Hematopoietic multipotent progenitor cell treated with erythropoietin and hydrocortisone succinate and interleukin-3 and kit ligand, for 4 days (in vitro differentiated cells): Measurements from ENCODE around the gene COPRS.
A peak's percentile ranks its signal among the peaks of the same experiment; 100 is the strongest.

Experiments used
- DNase-seq: peaks from one replicate; pipeline ENCODE4 v3.0.0-alpha.2; 2015

Gene COPRS, protein sequence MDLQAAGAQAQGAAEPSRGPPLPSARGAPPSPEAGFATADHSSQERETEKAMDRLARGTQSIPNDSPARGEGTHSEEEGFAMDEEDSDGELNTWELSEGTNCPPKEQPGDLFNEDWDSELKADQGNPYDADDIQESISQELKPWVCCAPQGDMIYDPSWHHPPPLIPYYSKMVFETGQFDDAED

DNA sequence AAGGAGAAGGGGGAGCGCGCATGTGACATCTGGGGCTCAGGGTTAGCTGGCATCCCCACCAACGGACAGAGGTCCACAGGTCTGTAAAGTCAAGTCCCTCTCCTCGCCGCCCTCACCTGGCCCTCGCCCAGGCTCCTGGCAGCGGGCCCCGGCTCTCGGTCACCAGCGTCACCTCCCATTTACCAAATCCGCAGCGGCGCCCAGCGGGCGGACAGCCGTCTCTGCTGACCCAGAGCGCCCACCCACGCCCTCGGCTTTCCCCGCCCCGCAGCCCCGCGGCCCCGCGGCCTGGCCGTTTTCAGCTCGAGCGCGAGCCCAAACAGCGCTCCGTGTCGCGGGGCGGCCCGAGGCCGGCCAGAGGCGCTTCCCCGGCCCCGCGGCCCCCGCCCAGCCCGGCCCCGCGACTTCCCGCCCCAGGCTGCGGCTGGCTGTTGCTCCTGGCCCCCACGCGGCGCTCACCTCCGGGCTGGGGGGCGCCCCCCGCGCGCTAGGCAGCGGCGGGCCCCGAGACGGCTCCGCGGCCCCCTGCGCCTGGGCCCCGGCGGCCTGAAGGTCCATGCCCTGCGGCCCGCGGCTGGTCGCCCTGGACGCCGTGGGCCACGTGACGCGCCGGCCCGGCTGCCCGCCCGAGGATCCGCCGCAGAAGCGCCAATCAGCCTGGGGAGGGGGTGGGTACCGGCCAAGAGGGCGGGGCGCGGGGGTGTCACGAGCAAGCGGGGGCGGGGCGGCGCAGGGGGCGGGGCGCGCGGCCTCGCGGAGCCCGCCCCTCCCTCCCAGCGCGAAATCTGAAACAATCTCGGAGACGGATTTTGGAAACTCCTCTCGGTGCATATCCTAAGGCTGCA, at the start of gene COPRS:
COPRS (minus strand) TSS at position 603 of the 845 bp plus-strand sequence; CDS start at position 558, 45 bp downstream.
- peak; percentile 94 for DNase-seq

DNA sequence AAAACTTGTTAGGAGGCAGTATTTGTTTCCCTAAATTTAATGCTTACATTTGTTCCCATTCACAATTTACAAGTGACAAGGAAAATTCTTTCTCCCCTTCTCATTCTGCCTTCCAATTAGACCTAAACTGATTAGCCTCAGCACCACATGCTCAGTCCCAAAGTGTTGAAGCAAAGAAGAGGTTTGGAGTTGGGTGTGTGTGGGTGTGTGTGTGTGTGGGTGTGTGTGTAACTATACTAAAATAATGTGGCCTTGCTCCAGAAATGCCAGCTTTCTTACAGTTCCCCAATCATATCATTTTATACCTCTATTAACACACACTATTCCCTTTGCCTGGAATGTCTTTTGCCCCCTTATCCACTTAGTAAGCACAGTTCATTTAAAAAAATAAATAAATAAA, 49.3 kb upstream of the COPRS start:
- peak; percentile 24 for DNase-seq

DNA sequence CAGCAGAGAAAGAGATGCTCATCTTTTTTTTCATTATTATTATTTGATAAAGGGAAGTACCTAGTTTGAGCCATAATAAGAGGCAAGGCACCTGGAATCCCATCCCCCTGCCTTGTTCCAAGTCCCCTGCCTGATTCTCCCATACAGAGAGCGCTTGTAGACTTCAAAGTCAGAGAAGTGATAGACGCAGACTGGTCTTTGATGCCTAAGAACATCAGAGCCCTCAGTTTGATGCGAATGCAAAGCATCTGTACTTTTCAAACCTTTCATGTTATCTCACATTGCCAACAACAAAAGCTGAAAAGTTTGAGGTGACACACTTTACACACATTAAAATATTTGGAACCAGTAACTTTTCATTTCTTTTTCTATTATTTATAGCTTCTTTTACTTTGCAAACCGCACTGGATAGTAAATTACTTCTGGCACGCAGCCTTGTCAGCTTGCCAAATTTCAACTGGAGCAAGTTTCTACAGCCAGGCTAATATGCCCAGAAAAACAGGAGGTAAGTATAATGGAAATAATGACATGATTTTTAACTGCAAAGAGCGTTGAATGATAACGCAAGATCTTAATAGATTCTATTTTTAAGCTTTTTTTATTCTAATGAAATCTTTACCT, 48.4 kb upstream of the COPRS start:
- DNase-seq = peak; percentile 73

DNA sequence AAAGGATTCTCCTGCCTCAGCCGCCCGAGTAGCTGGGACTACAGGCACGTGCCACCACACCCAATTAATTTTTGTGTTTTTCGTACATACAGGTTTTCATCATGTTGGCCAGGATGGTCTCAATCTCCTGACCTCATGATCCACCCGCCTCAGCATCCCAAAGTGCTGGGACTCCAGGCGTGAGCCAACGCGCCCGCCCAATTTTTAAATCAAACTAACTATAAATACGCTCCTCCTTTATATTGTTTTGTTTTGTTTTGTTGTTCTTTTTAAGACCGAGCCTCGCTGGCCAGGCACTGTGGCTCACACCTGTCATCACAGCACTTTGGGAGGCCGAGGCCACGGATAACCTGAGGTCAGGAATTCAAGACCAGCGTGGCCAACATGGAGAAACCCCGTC, 44.4 kb upstream of the COPRS start:
- DNase-seq = no peak

DNA sequence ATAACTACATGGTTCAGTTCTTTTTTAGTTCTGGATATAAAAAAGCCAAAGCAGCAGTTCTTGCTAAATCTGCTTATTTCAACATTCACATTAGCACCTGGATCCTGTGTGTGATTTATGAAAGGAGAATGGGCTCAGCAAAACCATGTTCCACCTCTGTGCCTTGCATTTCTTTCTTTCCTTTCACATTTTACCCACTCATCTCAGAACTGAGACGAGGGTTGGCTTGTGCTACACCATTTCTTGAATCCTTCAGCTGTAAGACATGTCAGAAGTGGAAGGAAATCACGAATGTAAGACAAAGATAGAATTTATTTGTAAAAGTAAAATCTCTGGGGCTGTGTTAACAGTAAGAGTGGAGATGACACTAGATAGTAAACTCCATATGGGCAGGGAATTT, 43.6 kb upstream of the COPRS start:
- no peak for DNase-seq

DNA sequence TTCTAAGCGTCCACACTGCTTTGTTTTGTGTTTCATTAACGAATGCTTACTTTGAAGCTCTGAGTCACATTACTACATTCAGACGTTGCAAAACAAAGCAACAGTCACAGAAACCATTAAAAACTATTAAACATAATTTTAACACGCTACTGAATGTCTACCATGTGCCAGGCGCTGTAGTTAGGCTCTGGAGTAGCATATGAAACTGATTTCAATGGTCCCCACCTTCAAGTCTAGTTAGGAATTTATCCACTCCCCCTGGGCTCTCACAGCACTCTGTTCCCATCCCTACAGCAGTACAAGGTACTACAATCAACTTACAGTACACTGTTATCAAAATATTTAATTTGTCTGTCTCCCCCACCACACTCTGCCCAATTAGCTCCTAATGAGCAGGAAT, 41.8 kb upstream of the COPRS start:
- DNase-seq = peak; percentile 50

DNA sequence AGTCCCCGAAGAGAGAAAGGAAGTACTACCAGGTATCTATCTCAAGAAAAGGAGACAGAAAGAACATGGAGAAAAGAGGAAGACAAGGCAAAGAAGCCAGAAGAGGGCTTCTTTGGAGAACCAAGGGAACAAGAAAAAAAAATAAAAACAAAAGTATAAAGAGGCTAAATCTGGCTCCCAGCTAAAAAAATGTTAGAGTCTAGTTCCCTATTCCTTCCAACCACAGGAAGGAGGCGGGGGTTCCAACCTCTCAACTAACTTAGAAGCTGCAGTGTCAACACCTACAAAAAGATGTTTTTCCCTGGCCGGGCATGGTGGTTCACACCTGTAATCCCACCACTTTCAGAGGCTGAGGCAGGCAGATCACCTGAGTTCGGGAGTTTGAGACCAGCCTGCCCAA, 29.1 kb upstream of the COPRS start:
- DNase-seq = peak; percentile 80

DNA sequence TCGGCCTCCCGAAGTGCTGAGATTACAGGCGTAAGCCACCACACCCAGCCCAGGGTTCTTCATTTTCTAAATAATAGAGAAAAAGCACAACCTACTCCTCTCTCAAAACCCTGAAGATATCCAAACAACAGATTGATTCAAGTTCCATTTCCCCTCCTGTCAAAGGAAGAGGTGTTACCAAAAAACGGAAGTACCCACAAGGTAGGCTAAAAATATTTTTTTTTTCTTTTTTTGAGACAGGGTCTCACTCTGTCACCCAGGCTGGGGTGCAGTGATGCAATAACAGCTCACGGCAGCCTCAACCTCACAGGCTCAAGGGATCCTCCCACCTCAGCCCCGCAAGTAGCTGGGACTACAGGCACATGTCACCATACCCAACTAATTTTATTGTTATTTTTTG, 23.5 kb upstream of the COPRS start:
- no peak for DNase-seq

DNA sequence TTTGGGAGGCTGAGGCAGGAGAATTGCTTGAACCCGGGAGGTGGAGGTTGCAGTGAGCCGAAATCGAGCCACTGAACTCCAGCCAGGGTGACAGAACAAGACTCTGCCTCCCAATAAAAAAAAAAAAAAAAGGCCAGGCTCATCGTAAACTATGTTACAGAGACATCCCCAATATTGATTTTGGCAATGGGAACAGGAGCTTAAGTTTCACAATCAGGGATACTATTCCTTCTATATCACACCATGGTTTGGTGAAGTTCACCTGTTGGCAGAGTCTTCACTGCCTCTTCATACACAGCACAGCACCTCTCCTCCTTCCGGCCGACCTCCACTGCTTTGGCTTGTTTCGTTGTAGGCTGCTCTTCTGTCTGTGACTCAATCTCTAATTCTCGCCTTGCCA, 21.3 kb upstream of the COPRS start:
- no peak for DNase-seq

DNA sequence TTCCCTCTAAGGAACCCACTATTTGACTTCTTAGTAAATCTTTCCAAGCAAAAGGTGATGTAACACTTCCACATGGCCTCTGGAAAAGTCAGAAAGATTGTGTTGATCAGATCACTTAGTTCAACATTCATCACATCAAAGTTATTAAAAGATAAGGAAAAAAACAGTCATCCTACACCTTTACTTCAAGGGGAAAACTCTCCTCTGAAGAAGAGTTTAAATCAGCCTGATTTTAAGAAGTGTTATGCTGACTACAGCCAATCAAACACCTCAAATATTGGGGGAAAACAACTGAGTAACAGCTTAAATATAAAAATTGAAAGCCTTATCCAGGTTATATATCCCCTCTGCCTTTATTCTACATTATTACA, 19.6 kb upstream of the COPRS start:
- no peak for DNase-seq

DNA sequence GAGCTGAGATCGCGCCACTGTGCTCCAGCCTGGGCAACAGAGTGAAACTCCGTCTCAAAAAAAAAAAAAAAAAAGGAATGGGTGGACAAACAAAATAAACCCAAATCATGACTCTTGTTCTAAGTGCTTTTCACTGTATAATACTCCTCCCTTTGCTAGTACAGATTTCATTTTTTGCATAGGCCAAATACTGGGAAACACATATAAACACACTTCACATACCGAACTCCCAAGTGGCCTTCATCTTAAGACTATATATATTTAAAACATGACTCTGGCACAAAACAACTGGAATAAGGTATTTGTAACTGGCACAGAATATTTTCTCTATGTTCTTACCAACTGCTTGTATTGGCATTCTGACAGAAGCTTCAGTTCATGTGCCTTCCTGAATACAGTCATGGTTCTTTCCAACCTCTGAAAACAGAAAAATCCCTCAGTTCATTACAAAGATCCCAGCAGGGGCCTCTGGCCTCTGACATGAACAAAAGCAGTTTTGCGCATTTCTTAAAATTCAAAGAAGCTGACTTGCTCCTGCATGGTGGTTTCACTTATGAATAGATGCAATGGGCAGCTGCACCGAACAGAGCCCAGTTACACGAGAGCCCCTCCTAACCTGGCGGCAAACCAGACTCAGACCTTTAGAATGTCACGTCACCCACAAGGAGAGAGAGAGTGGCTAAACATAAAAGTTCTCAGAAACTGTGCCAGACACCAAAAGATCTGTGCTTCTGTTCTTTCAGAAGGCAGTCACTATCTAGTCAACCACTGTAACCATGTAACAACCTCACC, 19.1 kb upstream of the COPRS start:
- no peak for DNase-seq

DNA sequence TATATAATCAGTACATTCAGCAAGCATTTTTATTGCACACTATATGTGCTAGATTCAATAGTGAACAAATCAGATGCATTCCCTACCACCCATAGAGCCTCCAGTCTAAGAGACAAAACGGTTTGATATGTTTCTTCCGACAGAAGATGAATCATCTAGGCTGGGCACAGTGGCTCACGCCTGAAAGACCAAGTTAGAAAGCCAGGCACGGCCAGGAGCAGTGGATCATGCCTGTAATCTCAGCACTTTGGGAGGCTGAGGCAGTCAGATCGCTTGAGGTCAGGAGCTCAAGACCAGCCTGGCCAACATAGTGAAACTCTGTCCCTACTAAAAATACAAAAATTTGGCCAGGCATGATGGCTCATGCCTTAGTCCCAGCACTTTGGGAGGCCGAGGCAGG, 18.3 kb upstream of the COPRS start:
- no peak for DNase-seq

DNA sequence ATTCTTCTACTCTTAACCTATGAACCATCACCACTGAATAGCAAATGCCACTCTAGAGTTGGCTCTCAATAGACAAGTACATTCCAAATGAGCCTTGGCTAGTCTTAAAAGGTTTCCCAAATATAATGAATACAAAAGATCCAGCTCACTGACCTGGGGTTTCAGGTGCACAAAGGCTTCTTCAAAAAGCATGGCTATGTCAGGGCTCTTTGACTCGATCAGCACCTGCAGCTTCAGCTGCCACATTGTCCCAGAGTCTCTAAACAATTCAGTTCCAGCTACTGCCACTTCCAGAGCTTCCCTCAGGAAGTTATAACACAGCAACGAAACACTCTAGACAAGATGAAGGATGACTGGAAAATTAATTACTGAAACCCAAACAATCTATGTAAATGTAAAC, 16.0 kb upstream of the COPRS start:
- no peak for DNase-seq

DNA sequence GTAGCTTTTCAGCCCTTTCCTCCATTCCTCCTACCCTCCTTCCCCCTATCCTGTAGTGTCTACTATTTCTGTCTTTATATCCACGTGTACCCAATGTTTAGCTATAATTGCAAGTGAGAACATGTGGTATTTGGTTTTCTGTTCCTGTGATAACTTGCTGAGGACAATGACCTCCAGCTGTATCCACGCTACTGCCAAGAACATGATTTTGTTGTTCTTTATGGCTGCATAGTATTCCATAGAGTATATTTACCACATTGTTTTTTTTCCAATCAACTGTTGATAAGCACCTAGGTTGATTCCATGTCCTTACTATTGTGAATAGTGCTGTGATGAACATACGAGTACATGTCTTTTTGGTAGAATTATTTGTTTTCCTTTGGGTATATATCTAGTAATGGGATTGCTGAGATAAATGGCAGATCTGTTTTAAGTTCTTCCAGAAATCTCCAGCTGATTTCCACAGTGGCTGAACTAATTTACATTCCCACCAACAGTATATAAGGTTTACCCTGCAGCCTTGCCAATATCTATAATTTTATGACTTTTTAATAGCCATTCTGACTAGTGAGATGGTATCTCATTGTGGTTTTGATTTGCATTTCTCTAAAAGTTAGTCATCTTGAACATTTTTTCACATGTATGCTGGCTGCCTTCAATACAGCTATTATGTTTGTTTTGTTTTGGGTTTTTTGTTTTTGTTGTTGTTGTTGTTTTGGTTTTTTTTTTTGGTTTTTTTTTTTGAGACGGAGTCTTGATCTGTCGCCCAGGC, 10.9 kb upstream of the COPRS start:
- DNase-seq = no peak

DNA sequence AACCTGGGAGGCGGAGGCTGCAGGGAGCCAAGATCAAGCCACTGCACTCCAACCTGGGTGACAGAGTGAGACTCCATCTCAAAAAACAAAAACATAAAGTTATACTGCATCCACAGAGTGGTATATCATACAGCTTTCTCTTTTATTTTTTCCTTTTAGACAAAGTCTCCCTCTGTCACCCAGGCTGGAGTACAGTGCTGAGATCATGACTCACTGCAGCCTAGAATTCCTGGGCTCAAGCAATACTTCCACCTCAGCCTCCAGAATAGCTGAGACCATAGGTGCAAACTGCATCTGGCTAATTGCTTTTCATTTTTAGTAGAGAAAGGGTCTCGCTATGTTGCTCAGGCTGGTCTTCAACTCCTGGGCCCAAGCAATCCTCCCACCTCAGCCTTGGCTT, 10.0 kb upstream of the COPRS start:
- DNase-seq = no peak

DNA sequence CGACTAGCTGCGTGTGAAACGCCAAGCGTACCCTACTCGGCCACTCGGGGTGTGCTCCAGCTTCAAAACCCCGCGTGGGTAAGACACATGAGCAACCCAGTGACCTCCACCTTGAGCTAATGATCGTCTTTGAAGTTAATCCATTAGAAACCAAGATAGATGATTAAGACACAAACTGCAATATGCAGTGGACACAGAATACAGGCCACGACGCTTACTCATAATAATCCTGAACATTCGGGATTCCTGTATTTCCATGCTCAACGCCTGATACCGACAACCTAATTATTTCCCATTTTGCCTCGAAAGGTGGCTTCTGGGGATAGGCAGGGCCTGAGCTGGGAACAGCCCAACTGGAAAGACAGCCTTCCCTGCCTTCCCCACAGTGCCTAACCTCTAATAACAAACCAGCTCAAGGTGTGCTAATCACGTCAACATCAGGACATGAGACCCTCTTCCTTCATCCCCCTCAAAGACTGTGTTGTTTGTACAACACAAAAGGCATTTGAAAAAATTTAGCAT, 504 bp upstream of the COPRS start:
- DNase-seq = no peak

DNA sequence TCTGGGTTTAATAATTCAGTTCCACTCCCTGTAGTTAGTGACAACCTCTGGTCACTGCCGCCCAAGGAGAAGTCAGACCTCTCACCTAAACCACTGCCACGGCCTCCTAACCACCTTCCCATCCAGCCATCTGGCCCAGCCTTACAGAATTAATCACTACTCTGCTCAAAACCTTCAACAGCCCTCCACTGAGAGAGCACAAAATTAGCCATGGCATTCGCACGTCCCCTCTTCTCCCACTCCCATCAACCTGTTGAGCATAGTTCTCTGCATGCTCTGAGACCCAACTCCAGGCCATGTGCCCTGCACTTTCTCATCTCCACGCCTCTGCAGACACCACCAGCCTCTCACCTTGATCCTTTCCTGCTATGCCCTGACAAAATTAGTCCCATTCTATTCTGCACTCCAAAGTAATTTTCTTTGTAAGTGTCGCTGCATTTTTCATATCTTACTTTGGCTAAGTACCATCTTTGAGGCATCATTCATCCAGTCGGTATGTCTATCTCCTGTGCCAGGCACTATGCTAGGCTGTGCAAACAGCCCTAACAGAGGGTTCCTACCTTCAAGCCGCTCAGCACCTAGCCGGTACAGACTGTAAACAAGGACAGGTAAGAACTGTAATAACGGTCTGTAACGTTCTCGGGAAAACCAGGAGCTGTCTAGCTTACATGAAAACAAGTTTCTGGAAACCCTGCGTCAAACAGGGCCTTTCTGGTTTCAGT, 963 bp downstream of the COPRS start:
- peak; percentile 35 for DNase-seq

DNA sequence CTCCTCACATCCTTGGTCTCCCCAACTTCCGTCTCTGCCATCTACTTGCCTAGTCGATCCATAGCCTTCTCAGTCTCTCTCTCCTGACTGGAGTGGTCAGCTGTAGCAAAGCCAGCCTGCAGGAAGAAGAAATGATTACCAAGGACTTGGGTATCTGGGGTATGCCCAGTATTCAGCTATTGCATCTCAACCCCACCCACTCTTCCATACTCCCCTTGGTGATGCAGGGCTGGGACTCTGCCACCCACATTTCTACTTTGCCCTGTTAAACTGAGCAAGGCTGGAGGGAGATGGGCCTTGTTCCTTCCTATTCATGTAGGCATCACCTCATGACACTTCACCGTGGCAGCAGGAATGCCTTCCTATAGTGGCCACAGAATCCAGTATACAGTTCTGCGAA, 2.3 kb downstream of the COPRS start:
- DNase-seq = no peak

DNA sequence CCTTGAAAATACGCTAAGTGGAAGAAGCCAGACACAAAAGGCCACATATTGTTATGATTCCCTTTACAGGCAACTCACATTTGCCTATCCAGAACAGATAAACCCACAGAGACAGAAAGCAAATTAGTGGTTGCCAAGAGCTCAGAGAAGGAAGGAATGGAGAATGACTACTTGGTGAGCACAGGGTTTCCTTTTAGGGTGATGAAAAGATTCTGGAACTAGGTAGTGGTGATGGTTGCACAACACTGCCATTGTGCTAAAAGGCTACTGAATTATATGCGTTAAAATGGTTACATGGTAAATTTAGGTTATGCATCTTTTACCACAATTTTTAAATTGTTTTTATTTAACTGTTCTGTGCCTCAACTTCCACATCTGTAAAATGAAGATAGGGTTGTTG, 4.4 kb downstream of the COPRS start:
- peak; percentile 16 for DNase-seq

DNA sequence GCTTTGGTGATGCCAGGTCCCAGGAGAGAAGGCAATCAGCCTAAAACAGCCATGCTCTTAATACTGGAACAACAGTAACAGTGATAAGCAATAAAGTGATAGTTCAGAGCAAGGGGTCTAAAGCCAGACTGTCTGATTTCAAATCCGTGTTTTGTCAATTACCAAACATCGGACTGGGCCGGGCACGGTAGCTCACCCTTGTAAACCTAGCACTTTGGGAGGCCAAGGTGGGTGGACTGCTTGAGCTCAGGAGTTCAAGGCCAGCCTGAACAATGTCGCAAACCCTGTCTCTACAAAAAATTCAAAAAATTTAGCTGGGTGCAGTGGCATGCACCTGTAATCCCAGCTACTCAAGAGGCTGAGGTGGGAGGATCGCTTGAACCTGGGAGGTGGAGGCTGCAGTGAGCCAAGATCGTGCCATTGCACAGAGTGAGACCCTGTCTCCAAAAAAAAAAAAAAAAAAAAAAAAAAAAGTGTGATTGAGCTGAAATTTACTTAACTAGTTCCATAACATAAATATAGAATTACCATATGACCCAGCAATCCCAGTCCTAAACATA, 5.1 kb downstream of the COPRS start:
- DNase-seq = no peak

DNA sequence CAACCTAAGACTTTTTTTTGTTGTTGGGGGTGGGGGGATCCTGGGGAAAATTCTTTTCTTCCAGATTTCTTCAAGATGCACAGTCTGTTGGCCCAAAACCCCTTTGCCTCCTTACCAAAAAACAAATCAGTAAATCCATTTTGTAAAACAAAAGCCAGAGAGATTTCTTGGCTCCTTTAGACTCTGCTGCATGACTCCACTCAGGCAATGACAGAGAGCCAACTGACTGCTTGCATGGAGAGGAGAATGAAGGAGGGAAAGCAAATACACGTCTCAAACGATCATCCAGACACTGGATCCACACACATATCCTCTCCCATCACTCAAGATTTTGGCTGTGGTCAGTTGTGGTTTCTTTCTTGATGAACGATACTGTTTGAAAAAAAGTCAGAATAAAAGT, 13.8 kb downstream of the COPRS start:
- no peak for DNase-seq
